GM19238 (cell line): ENCODE data around the gene LATS2.

Experiments
- DNase-seq: peaks from one replicate; pipeline ENCODE4 v3.0.0; 2011; ENCODE audit warnings: low spot score; ENCODE audit not compliant: insufficient read length

The LATS2 gene

GRCh38 chr13:21018220-21018619, 43.2 kb downstream of the LATS2 start:
- DNase-seq: no peak

- no peak for DNase-seq
These were observed 44.9 kb downstream of the LATS2 start for GRCh38 chr13:21016487-21016886.

GRCh38 chr13:21015284-21015683, 46.1 kb downstream of the LATS2 start:
- no peak for DNase-seq

- DNase-seq: no peak
These were observed 46.8 kb downstream of the LATS2 start for GRCh38 chr13:21014502-21015170.

GRCh38 chr13:21014139-21014501, 47.3 kb downstream of the LATS2 start:
- no peak for DNase-seq

- DNase-seq: no peak
These were observed 47.7 kb downstream of the LATS2 start for GRCh38 chr13:21013682-21014038.

- DNase-seq: no peak
These were observed 48.3 kb downstream of the LATS2 start for GRCh38 chr13:21012841-21013681.

GRCh38 chr13:21012211-21012610, 49.2 kb downstream of the LATS2 start:
- DNase-seq: no peak

GRCh38 chr13:21011378-21011777, 50.0 kb downstream of the LATS2 start:
- no peak for DNase-seq

- no peak for DNase-seq
These were observed 50.8 kb downstream of the LATS2 start for GRCh38 chr13:21010621-21011020.

GRCh38 chr13:21009036-21009435, 52.4 kb downstream of the LATS2 start:
- DNase-seq: no peak

GRCh38 chr13:21008026-21008425, 53.4 kb downstream of the LATS2 start:
- DNase-seq: no peak

- DNase-seq: no peak
These were observed 55.0 kb downstream of the LATS2 start for GRCh38 chr13:21006141-21007005.

GRCh38 chr13:21005193-21005592, 56.2 kb downstream of the LATS2 start:
- DNase-seq: no peak

- no peak for DNase-seq
These were observed 59.9 kb downstream of the LATS2 start for GRCh38 chr13:21001471-21001870.

GRCh38 chr13:21000647-21001046, 60.7 kb downstream of the LATS2 start:
- DNase-seq: no peak

- DNase-seq: no peak
These were observed 62.6 kb downstream of the LATS2 start for GRCh38 chr13:20998649-20999415.

GRCh38 chr13:20997301-20998161, 63.9 kb downstream of the LATS2 start:
- no peak for DNase-seq

- DNase-seq: no peak
These were observed 66.0 kb downstream of the LATS2 start for GRCh38 chr13:20995245-20995838.

GRCh38 chr13:20994441-20994821, 67.0 kb downstream of the LATS2 start:
- DNase-seq: no peak
